ENCODE data around the gene SLC66A3.

Gene SLC66A3

DNA sequence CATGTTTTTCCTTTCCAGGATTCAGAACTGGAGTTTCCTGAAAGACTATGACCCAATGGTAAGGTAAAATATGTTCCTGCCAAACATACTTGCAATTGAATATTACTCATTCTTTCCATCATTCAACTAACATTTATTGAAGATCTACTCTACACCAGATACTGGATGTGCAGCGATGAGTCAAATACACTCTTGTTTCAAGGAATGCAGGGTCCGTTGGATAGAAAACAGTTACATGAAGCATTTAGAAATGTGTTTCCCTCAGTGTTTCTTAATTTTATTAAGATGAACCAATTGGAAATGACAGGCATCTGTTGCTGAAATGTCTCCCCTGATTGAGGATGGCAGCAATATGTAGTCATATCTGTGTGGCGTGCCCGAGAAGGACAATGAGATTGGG lies 14.8 kb upstream of the SLC66A3 start:
- DNase-seq, result no peak

DNA sequence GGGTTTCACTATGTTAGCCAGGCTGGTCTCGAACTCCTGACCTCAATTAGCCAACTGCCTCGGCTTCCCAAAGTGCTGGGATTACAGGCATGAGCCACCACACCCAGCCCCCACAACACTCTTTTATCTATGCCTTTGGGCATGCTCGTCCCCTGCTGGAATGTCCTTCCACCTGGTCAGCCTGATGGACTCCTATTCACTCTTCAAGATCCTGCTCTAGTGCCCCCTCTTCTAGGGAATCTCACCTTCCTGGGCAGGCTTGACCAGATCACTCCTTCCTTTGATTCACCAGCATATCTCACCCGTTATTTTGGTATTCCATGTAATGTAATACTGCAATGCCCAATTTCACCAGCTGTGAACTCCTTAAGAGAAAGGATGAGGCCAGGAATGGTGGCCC lies 13.9 kb upstream of the SLC66A3 start:
- no peak for DNase-seq

DNA sequence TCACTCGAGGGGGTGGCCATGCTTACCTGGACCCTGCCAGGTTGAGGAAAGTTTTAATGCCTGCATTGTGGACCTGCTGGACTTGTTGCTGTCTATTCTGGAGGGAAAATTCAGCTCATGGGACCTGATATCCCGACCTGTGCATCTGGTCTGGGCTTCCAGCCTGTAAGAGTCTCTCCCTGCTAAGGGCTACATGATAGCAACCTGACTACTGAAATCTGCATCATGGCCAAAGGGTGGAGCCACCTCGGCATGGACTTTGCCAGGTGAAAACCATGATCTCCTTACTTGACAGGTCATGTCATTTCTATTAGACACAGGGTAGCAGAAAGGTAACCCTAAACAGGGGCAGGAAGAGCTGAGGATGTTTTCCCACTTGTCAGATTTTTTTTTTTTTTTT lies 12.9 kb upstream of the SLC66A3 start:
- DNase-seq, result no peak

DNA sequence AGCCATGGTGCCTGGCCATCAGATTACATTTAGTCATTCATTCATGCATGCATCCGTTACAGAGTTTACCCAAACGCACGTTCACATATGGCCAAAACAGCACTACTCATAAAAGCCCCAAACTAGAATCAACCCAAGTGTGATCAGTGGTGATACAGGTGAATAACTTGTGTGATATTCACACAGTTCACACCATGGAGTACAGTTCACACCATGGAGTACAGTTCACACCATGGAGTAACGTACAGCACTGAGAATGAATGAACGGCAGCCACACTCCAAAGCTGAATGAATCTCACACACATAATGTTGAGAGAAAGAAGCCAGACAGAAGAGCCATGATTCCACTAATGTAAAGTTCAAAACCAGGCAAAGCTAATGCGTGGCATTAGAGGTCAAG lies 12.3 kb upstream of the SLC66A3 start:
- no peak for DNase-seq

DNA sequence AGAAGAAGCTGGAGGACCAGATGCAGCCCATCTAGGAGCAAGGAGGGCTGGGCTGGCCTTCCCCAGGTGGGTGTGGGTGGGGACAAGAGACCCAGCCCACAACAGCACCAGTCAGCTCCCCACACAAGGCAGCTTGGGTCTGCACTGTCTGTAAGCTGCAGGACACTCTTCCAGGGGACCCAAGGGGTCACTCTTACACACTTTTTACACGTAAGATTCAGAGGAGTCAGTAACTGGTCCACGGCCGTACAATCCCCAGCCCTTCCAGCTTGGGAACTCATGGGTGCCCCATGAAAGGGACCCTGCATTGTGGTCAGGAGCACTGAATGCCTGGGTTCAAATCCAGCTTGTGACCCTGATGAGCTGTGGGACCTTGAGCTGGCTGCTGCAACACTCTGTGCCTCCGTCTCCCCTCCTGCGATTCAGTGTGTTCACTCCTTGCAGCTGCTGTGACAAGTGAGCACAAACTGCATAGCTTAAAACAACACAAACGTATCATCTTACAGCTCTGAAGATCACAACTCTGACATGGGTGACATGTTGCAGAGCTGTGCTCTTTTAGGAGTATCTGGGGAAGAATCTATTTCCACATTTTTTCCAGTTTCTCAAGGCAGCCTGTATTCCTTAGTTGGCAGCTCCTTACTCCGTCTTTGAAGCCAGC lies 11.1 kb upstream of the SLC66A3 start:
- DNase-seq, result no peak

DNA sequence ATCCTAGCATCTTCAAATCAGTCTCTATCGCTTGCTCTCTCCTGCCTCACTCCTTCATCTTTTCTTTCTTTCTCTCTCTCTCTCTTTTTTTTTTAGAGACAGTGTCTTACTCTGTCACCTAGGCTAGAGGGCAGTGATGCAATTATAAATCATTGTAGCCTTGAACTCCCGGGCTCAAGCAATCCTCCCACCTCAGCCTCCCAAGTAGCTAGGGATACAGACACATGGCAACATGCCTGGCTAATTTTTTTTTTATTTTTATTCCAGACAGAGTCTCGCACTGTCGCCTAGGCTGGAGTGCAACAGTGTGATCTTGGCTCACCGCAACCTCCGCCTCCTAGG lies 10.6 kb upstream of the SLC66A3 start:
- no peak for DNase-seq

DNA sequence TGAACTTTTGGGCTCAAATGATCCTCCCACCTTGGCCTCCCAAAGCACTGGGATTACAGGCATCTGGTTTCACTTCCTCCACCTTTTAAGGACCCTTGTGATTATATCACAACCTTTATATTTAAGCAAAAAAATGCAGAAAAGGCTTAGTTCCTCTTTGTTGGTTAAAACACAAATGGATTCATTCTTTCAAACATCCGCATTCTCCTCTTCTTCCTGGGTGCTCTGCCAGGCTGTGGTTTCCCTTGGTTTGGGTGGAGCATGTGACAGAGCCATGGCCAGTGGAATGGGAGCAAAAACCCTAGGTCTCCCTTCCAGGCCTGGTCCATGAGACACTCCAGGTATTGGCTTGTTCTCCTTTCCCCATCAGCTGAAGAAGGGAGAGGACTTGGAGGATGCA lies 9.9 kb upstream of the SLC66A3 start:
- DNase-seq, result no peak

DNA sequence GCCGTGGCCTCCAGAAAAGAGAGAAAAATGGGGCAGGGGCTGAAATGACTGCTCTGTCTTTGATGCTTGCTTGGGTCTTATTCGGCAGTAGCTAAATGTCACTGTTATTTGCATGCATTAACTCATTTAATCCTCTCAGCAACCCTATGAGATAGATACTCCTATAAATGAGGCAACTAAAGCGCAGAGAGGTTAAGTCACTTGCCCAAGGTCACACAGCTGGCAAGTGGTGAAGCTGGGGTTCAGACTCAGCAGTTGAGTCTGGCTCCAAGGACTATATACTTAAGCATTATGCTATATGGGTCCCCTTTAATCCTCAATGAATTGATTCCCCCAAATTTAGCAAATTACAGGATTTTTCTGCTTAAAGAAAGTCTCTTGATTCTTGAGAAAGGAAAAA lies 9.2 kb upstream of the SLC66A3 start:
- DNase-seq, result no peak

DNA sequence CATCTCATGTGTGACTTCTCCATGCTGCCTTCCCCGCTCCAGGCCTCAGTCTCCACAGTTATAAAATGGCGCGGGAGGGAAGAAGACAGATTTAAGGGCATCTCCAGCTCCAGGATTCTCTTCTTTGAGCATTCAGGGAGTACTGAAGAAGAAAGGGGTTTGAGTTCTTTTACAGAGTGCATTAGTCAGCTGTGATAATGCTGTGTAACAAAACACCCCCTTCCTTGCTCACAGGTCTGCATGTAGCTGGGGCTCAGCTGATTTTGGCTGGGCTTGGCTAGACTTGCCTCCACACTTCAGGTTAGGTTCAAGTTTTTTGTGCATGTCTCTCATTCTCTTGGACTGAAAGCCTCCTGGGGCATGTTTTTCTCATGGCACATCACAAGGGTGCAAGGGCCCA lies 8.0 kb upstream of the SLC66A3 start:
- no peak for DNase-seq

DNA sequence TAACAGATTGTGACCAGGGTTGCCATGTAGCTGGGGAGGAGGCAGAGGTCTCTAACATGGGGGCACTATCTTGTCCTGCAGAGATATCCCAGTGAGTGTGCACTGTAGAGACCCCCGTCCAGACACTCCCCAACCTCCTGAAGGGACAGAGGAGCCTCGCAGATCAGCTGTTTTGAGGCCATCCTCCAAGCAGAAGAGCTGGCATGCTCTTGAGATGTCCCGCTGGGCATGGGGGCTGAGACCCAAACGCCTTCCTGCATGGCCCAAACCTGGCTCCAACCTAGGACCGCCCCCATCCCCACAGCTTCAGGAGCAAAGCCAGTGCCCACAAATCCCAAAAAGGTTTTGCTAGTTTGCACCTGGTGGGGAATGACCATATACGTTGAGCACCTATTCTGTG lies 2.7 kb upstream of the SLC66A3 start:
- no peak for DNase-seq

DNA sequence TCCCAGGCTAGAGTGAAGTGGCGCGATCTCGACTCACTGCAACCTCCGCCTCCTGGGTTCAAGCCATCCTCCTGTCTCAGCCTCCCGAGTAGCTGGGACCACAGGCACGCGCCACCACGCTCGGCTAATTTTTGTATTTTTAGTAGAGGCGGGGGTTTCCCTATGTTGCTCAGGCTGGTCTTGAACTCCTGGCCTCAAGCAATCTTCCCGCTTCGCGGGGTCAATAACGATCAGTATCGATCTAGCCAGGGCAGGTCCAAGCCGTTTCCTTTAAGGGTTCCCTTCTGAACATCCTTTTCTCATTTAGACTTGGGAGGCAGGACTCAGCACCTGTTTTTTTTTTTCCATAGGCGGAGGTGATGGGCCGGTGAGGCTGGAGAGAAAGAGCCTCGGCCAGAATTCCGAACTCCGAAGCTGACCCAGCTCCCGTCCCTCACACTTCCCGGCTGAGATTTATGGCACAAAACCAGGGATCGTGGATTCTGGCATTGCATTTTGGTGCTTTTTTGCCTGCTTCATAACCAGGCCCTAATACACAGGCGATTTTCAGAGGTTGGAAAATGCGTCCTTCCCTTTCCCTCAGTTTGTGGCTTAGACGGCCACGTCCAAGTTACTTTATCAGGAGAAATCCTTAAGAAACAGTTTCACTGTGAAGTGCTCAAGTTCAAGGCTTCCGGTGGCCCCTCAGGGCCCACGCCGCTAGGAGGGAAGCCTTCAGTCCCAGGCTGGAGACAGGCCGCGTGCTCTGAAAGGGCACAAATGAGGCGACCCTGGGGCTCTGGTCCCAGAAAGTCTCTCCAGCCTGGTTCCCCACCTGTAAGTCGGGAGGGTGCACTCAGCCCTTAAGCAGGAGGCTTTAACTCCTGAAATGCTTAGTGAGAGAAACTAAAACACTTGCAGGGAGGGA lies 998 bp upstream of the SLC66A3 start:
- no peak for DNase-seq

DNA sequence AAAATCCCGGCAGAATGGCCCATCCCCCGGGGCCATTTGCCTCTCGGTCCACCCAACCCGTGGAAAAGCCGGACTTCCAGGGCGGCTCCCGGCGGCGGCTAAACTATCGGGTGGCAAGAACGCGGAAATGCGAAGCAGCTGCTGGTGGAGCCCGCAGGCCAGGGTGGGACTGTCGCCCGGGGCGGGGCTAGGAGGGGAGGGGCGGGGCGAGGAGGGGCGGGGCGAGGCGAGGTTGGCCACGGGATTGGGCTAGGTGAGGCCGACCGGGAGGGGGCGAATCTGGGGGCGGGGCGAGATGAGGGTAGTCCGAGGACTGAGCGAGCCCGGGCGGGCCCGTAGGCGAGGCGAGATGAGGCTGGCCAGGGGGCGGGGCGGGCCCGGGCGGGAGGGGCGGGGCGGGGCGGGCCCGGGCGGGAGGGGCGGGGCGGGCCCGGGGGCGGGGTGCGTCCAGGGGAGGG lies 315 bp upstream of the SLC66A3 start:
- DNase-seq, result peak; percentile 87

DNA sequence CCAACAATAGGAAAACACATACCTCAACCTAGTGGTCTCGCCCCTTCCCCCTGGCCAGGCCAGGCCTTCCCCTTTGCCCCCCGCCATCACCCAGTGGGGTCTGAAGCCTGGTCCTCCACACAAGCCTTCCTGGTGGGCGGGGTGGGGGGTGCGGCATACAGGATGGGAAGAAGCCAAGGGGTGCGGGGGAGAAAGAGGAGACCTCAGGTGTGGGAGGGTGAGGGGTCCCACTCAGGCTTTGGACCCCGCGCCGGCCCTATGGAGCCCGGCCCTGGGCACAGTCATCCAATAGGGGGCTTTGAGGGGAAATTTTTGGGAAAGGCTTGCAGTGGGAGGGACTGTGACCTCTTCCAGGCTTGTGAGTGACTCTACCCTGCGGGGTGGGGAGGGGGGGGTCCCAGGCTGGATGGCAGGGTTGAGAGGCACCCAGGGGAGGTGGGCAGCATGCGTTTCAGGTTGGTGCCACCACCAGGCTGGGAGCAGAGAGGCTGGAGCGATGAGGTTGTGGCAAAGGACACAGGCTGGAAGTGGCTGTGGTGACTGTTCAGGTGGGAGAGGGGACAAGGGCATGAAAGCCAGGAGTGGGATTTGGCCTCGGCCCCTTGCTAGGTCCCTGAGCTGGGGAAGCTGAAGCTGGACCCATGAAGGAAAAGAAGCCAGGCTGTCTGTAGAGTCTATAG lies 1.3 kb downstream of the SLC66A3 start:
- DNase-seq, result no peak

DNA sequence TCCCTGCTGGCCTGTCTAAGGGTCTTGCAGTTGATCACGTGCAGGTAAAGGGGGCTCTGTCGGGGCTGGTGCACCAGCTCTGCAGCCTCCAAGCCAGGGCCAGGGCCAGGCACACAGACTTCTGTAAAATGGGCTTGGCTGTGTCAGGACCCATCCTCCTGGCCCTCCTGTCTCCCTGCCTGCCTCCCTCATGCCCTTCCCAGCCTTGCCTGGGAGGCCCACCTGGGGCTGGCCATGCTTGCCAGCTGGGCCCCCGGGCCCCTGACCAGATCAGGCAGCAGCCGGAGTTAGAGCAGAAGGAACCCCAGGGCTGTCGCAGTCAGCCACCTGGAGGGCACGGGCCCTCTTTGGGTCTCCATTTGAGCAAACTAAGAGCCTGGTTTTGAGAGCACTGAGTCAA lies 2.0 kb downstream of the SLC66A3 start:
- no peak for DNase-seq

DNA sequence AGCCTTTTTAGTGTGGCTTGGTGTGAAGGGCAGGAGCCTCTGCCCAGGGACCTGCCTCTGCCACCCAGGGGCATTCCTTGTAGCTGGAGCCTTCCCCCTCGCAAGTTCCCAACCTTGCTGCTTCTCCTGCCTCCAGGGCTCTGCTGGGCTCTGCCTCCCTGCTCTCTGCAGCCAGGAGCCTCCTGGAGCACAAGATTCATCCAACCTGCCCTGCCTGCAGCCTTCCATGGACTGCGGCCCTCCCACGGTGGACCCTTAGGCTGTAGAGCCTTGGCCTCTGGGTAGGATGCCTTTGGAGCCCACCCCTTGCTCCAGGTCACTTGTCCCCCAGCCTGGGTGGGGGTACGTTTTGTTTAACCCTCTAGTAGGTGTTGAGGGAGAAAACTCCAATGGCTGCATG lies 2.5 kb downstream of the SLC66A3 start:
- no peak for DNase-seq

DNA sequence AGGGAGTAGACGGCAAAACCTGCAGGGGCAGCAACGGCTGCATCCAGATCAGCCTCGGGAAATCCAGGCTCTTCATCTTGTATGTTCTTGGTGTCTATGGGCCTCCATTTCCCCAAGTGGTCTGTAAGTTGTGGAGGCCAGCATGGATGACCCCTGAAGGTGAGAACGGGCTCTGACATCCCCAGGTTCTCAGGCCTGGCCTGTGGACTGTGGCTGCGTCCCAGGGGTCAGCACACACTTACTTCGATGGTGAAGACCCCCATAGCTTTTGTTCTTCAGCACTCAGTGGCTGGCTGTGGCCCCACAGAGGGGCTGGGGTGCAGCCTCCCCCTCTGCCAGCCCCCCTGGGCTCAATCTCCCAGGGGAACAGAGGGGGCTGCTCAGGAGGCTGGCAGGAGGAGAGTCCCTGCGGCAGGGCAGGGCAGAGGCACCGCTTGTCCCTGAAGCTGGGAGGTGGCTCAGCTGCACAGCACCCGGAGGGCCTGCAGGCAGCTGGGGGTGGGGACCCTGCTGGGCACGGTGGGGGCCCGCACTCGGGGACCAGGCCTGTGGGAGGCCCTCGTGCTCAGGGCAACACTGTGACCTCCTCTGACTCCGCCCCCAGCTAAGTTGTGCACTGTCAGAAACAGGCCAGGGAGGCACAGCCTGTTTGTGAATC lies 3.8 kb downstream of the SLC66A3 start:
- DNase-seq, result no peak

DNA sequence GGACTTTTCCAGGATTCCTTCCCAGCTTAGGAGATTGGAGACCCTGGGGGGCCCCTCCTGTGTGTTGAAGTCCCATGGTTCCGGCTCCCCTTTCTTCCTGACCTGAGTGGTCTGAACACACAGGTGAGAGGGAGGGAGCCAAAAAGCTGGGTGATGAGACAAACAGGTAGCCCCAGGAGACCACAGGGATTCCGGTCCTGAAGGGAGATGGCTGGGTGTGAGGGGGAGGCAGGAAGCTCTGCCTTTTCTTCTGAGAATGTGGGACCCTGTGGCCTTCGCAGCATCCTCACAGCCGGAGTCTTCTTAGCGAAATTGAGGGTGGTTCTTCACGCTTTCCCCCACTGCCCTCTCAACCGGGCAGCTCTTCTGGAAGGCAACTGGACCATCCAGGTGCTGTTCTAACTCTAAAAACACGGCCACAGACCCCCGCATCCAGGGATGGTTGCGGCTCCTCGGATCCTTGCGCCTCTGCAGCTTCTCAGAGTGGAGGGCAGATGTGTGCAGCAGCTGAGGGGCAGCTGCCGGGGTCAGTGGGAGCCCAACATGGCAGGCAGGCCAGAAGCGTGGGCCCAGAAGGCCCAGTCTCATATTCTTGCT lies 4.4 kb downstream of the SLC66A3 start:
- DNase-seq, result no peak

DNA sequence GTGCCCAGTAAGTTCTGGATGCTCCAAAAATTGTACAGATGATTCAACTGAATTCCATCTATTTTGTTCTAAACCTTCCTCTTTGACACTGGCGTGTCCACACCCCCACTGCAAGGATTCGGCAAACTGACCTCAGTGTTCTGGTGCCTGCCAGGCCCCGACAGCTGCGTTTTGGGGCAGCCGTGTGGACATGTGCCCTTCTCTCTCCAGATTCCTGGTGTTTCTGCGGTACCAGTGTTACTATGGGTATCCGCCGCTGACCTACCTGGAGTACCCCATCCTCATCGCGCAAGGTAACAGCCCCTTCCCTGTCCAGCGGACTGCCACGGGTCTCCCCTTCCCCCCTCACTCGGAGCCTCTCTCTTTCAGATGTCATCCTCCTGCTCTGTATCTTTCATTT lies 5.0 kb downstream of the SLC66A3 start:
- DNase-seq, result no peak

DNA sequence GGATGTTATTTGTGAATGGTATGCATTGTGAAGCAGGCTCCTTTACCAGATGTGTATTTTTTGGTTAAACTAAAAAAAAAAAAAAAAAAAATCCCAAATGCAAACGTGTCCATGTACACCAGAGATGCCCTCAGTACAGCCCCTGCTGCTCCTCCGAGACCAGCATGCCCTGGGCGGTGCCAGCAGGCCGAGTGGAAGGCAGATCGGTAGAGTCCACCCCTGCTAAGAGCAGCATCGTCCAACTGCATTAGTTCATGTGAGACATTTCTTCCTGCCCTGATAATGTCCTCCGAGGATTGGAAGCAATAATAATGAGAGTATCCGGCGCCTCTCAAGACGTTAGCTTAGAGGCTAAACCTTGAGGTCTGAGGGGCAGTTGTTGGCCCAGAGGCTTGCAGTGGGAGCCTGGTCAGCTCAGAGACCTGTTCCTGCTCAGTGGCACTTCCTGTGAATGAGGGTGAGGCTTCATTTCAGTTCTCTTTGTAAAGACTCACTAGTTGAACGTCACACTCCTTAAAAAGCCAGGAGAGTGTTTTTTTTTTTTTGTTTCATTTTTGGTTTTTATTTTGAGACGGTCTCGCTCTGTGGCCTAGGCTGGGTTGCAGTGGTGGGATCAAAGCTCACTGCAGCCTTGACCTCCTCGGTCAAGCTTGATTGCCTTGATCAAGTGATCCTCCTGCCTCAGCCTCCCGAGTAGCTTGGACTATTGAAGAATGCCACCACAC lies 5.6 kb downstream of the SLC66A3 start:
- no peak for DNase-seq

DNA sequence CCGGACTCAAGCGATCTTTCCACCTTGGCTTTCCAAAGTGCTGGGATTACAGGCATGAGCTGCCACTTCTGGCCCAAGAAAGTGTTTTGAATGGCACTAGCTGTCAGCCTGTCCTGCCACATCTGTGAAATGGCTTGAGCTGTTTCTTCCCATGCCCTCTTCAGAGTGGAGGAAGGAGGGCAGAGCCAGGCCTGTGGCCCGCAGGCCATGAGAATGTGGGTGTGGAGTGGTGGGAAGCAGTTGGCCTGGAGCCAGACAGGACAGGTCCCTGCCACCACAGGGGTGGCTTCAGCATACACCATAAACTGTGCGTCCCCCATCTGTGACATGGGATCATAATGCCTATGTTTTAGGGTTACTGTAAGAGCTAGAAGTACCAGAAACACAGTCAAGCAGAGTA lies 6.5 kb downstream of the SLC66A3 start:
- no peak for DNase-seq

DNA sequence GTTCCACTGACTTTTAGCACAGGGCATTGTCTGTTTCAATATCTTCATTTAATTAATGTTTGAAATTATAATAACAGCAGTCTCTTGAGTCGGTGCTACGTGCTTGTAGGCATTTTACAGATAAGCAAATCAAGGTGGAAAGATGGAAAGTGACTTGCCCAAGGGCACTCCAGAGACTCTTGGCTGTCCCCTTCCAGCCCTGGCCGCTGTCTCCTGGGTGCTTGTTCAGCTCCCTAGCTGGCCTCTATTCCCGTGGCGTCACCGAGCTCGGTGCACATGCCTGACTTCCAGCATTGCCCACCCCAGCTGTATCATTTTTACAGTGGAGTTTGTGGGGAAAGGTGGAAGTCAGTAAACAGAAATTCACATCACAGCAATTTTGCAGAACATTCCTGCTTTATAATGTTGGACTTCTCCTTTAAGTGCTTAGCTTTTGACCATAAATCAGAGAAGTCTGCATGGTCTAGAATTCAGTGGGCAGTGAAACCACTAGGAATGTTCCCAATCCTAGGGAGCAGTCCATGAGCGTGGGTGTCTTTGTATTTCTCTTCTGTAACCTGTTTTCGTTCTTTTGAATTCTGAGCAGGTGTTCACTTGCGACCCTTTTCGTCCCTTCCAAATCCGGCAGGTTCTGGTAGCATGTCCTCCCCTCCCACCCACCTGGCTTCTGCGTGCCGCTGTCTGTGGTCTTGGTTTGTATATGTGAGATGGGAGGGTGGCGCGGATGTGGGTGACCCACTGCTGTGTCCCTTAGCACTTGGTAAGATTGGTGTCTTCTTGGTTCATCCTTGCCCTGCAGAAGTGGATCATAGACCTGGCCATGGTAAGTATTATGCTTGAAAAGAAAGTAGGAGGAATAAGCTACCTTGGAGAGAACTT lies 8.4 kb downstream of the SLC66A3 start:
- DNase-seq, result no peak

All from NCI-H748 treated with DMSO at 0.1 percent for 48 hours (cell line).